ENCODE measurements around the gene PROK1. TPM values are rescaled to one million over a fixed set of nuclear protein-coding genes. Genes with fewer than 3 reads are reported as not detected.
A peak's percentile ranks its signal among the peaks of the same experiment; 100 is the strongest.
"Not testable (repeated sequence)": the region's sequence is repeated elsewhere in the genome, so short reads cannot be mapped to it uniquely, and the experiment has no call there.

Gene PROK1
- total RNA-seq, 1 donor from 2014 or later, result not detected

GRCh38 chr1:110408488-110408887 is 42.5 kb upstream of the PROK1 start:
- no peak for TF ChIP-seq CTCF (IDR thresholded peaks at IDR 0.05; ENCODE audit: partially characterized antibody, unreplicated experiment)
- no peak overlapping the region for H3K27ac Mint-ChIP-seq (ENCODE audit: unreplicated experiment)
- H3K27me3 Mint-ChIP-seq (ENCODE audit: unreplicated experiment), result no peaks in the 10 kb centered on the region
- H3K4me3 Mint-ChIP-seq (ENCODE audit: unreplicated experiment), result peak overlapping the region; percentile 99
- peaks cover 2% of the 10 kb centered on the region for H3K4me1 Mint-ChIP-seq (ENCODE audit: low read depth, unreplicated experiment)
- H3K36me3 Mint-ChIP-seq (ENCODE audit: unreplicated experiment), result no peaks in the 10 kb centered on the region
- H3K9me3 Mint-ChIP-seq (ENCODE audit: unreplicated experiment), result peaks cover 3% of the 10 kb centered on the region
- DNase-seq, result no peak

DNA sequence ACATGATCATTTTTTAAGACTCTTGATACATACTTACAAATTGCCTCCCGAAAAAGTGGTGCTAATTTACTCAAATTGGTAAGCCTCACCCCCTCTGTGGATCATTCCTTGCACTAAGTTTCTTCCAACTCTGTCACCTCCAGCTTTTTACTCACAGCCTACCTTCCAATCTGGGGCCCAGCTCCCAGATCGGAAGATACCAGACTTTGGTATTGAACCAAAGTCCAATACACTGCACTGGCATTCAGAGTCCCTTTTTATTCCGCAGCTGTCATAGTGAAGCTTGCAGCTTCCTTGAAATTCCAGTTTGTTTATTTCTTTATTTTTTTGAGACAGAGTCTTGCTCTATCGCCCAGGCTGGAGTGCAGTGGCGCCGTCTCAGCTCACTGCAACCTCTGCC is 41.6 kb upstream of the PROK1 start:
- Mint-ChIP-seq H3K9me3 (ENCODE audit: unreplicated experiment) (peaks cover 3% of the 10 kb centered on the region), H3K4me3 (ENCODE audit: unreplicated experiment) (no peak overlapping the region), H3K36me3 (ENCODE audit: unreplicated experiment) (no peaks in the 10 kb centered on the region), H3K27ac (ENCODE audit: unreplicated experiment) (no peak overlapping the region), H3K4me1 (ENCODE audit: low read depth, unreplicated experiment) (peaks cover 2% of the 10 kb centered on the region), H3K27me3 (ENCODE audit: unreplicated experiment) (no peaks in the 10 kb centered on the region)
- no peak for DNase-seq
- no peak for TF ChIP-seq CTCF (IDR thresholded peaks at IDR 0.05; ENCODE audit: partially characterized antibody, unreplicated experiment)

- DNase-seq, result no peak
- no peaks in the 10 kb centered on the region for H3K4me1 Mint-ChIP-seq (ENCODE audit: low read depth, unreplicated experiment)
- no peaks in the 10 kb centered on the region for H3K36me3 Mint-ChIP-seq (ENCODE audit: unreplicated experiment)
- H3K4me3 Mint-ChIP-seq (ENCODE audit: unreplicated experiment), result no peak overlapping the region
- no peak overlapping the region for H3K27ac Mint-ChIP-seq (ENCODE audit: unreplicated experiment)
- H3K9me3 Mint-ChIP-seq (ENCODE audit: unreplicated experiment), result peaks cover 3% of the 10 kb centered on the region
- no peak for TF ChIP-seq CTCF (IDR thresholded peaks at IDR 0.05; ENCODE audit: partially characterized antibody, unreplicated experiment)
- H3K27me3 Mint-ChIP-seq (ENCODE audit: unreplicated experiment), result peaks cover 3% of the 10 kb centered on the region
Measured at GRCh38 chr1:110411173-110411735, 39.7 kb upstream of the PROK1 start.

- Mint-ChIP-seq H3K4me3 (ENCODE audit: unreplicated experiment) (no peak overlapping the region), H3K36me3 (ENCODE audit: unreplicated experiment) (no peaks in the 10 kb centered on the region), H3K9me3 (ENCODE audit: unreplicated experiment) (peaks cover 1% of the 10 kb centered on the region), H3K27me3 (ENCODE audit: unreplicated experiment) (peaks cover 3% of the 10 kb centered on the region), H3K4me1 (ENCODE audit: low read depth, unreplicated experiment) (no peaks in the 10 kb centered on the region), H3K27ac (ENCODE audit: unreplicated experiment) (no peak overlapping the region)
- peak; percentile 75 for TF ChIP-seq CTCF (IDR thresholded peaks at IDR 0.05; ENCODE audit: partially characterized antibody, unreplicated experiment)
- peak; percentile 78 for DNase-seq
Measured at GRCh38 chr1:110412576-110412975, 38.4 kb upstream of the PROK1 start.

GRCh38 chr1:110413045-110413444 is 37.9 kb upstream of the PROK1 start:
- not testable (repeated sequence) for H3K36me3 Mint-ChIP-seq (ENCODE audit: unreplicated experiment); H3K9me3 Mint-ChIP-seq (ENCODE audit: unreplicated experiment); H3K27me3 Mint-ChIP-seq (ENCODE audit: unreplicated experiment); H3K4me3 Mint-ChIP-seq (ENCODE audit: unreplicated experiment); H3K4me1 Mint-ChIP-seq (ENCODE audit: low read depth, unreplicated experiment); H3K27ac Mint-ChIP-seq (ENCODE audit: unreplicated experiment); DNase-seq

Data from glutamatergic neuron (in vitro differentiated cells).